Stimulated activated CD4-positive, alpha-beta T cell treated with anti-CD3 and anti-CD28 coated beads, TNF-alpha, amount 100 ng/mL, for 1 hour (primary cell): ENCODE data around the gene HPD.
"Not testable (repeated sequence)": the region's sequence is repeated elsewhere in the genome, so short reads cannot be mapped to it uniquely, and the experiment has no call there.

Experiments used
- DNase-seq, 3 donors: peaks; one replicate each; pipeline ENCODE4 v3.0.0-alpha.2; 2020; ENCODE audit warnings: low read depth in 3 of 3, low spot score in 1 of 3

Gene HPD

DNA sequence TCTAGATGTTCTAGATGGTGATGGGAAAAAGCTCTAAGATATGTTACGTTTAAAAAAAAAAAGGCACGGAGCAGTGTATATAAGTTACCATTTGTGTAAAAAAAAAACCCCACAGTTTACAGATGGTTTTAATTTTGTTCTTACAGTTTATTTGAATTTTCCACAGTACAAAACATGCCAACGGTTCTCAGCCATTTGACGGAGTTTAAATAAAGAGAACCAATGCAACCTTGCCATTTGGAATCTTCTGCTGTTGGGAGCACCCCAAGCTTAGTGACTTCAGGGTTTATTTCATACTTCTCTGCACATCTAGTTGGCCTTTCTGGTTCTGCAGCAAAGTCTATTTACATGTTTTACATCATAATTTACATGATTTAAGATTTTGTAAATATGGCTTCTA is 7.7 kb upstream of the HPD start:
- no peak for DNase-seq

DNA sequence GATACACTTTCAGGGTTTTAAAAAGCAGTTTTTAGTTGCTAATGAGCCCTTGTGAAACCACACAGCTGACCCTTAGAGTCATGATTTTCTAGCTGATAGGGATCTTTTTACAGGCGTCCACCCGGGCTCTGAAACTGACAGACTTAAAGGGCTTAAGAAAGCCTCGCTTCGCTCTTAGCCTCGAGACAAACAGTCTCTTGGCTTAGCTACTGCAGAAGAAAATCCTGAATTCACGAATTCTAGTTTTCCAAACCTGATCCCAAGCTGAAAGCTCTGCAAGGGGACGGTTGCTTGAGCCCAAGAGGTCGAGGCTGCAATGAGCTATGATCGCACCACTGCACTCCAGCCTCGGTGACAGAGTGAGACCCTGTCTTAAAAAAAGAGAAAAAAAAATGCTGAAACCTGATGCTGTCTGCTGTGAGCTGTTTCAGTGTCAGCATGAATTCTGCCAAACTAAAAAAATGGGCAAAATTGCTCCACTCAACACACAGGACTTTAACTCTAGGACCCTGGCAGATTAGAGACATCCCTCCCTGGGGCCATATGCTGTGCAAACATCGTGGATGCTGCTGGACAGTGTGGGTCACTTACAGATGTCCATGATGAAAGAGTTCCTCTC is 3.1 kb upstream of the HPD start:
- no peak for DNase-seq

DNA sequence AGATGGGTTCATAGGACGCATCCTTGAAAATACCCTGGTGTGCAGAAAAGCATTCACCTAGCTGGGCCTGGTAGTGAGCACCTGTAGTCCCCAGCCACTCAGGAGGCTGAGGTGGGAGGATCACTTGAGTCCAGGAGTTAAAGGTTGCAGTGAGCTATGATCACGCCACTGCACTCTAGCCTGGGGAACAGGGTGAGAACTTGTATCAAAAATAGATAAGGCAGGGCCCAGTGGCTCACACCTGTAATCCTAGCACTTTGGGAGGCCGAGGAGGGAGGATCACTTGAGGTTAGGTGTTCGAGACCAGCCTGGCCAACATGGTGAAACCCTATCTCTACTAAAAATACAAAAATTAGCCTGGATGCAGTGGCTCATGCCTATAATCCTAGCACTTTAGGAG is 2.0 kb upstream of the HPD start:
- DNase-seq: not testable (repeated sequence)

DNA sequence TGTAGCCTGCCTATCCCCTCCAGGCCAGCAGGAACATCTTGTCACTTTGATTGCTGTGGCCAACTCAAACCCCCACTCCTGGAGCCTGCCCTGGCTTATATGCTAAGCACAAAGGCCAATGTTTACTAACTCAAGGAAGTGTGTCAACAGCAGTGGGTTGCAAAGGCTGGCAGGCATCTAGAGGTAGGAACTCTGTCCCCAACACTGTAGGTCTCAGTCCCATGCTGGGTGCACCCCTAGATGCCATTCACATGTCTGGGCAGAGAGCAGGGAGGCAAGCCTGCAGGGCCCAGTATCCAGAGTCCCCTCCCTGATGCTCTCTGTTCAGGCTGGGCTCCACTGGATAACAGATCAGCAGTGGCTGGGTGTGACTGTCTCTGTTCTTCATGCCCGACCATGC is 1.6 kb upstream of the HPD start:
- DNase-seq: no peak

DNA sequence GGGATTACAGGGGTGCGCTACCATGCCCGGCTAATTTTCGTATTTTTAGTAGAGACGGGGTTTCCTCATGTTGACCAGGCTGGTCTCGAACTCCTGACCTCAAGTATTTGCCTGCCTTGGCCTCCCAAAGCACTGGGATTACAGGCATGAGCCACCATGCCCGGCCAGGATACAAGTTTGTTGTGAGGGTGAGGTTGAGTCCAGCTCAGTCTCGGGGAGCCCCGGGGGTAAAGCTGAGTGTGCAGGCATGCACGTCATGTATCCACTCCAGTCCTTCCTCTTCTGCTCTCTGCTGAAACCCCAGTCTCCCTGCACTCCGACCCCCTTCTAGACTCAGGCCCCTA is 369 bp downstream of the HPD start:
- DNase-seq: no peak

DNA sequence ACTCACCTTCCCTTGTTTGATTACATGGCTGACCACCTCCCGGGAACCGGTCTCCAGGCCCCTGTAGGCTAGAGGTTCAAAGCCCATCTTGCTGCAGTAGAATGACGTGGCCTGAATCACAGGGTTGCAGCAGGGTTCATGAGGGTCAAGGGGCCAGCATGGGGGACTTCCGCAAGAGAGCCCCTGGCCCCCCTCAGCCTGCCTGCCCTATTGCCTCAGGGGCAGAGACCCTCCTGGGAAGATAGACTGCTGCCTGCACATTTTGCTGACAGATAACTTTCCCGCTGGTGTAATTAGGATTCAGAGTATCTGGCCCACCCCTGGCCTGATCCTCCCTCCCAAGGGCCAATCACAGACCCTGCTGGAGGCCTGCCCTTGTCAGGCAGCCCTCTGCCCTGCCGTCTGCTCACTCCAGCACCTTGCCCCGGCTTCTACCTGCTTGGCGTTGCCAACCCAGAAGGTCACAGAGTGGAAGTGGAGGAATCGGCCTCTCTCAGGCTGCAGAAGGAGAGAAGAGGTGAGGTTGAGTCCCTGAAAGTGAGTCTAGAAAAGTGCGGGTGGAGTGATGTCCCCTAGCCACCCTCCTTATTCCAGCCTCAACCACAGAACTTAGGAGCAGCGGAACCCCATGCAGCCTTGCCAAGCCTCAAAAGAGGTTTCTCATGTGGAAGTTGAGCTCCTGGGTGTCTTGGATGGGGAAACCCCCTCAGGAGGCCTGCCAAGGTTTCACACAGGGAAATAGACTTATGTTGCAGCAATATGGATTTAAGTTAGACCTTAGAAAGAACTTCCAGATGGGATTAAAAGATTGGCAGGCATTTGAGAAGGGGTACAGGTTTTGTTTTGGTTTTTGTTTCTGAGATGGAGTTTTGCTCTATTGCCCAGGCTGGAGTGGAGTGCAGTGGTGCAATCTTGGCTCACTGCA is 1.1 kb downstream of the HPD start:
- no peak for DNase-seq

DNA sequence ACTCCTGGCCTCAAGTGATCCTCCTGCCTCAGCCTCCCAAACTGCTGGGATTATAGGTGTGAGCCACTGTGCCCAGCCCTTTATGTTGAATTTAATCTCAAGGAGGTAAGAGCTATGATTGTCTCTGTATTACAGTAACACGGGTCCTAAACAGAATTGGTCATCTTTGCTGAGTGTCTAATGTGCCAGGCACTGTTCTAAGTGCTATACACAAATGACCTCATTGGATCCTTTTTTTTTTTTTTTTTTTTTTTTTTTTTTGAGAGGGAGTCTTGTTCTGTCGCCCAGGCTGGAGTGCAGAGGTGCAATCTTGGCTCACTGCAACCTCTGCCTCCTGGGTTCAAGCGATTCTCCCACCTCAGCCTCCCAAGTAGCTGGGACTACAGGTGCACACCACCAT is 6.3 kb downstream of the HPD start:
- DNase-seq: not testable (repeated sequence)

DNA sequence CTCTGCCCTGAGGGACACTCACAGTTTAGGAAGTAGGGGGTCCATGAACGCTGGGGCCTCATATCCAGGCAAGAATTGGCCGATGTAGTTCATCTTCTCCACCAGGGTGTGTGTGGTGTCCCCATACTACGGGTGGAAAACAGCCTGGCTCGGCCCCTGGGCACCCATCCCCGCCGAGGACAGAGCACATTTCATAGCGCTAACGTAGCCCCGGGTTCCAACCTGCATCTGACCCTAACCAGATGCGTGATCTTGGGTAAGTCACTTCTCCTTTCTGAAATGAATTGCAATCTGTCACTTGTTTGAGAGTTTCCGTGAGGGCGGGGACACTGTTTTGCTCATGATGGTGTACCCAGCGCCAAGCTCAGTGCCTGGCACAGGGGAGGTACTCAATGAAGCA is 9.0 kb downstream of the HPD start:
- no peak for DNase-seq

DNA sequence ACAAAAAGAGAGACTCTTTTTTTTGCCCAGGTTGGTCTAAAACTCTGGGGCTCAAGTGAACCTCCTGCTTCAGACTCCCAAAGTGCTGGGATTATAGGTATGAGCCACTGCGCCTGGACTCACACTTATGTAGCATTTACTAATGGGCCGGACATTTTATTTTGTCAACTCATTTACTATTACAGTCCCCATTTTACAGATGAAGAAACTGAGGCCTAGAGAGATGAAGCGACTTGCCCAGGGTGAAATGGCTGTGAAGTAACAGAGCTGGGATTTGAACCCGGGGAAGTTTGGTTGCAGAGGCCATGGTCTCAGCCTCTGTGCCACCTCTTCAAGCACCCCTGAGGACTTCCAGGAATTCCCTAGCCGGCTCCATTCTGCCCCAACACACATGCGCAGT is 9.4 kb downstream of the HPD start:
- DNase-seq: no peak

DNA sequence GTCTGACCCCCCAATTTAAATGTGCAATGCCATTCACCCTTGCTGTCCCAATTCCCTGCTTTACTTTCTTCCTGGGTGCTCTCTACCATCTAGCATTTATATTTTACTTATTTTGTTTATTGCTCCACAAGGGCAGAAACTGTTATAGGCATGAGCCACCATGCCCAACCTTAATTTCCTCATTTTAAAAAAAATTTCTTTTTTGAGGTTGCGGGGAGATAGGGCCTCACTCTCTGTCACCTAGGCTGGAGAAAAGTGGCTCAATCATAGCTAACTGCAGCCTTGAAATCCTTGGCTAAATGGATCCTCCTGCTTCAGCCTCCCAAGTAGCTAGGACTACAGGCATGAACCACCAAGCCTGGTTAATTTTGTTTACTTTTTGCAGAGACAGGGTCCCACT is 13.0 kb downstream of the HPD start:
- DNase-seq: no peak

DNA sequence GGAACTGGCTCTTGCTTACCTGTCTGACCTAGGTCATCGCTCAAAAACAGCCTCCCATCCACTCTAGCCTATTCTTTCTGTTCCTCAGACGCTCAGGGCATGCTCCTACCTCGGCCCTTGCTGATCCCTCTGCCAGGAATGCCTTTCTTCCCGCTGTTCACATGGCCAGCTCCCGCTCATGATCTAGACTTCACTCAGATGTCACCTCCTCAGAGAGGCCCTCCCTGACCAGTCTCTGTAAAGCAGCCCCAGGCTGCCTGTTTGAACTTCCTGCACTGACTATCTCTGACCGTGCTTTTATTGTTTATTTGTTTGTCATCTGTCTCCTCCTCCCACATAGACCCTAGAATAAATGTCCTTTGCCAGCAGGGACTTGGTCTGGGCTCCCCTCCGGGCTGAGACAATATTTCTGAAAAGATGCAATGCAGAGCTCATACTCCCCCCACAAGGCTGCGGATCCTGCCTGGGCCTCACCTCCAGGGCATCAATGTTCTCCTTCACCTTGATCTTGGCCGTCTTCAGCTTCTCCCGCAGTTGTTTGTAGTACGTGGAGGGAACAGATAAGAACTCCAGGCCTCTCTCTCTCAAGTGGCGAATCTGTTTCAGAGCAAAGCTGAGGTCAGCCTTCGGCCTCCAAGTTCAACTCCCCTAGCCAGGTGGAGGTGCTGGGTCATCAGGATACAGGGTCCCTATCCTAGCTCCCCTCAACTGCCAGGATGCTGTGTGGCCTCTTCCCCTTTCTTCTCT is 15.2 kb downstream of the HPD start:
- no peak for DNase-seq

DNA sequence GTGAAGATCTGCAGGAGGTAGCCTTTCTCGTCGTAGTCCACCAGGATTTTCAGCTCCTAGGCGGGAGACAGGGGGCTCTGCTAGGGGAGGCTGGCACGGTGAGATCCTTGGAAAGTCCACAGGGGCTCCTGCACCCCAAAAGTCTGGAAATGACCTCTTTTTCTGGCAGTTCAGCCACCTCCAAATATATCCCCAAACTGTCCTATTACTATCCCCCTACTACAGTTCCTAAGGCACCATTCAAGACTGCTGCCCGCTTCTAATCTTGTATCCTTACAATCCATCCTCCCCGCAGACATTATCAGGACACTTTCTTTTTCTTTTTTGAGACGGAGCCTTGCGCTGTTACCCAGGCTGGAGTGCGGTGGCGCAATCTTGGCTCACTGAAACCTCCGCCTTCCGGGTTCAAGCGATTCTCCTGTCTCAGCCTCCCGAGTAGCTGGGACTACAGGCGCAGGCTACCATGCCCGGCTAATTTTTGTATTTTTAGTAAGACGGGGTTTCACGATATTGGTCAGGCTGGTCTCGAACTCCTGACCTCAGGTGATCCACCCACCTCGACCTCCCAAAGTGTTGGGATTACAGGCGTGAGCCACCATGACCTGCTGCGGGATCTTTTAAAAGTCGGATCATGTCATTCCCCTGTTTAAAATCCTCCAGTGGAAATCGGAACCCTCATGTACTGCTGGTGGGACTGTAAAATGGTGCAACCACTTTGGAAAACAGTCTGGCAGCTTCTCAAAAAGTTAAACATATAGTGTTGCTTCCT is 18.5 kb downstream of the HPD start:
- no peak for DNase-seq

DNA sequence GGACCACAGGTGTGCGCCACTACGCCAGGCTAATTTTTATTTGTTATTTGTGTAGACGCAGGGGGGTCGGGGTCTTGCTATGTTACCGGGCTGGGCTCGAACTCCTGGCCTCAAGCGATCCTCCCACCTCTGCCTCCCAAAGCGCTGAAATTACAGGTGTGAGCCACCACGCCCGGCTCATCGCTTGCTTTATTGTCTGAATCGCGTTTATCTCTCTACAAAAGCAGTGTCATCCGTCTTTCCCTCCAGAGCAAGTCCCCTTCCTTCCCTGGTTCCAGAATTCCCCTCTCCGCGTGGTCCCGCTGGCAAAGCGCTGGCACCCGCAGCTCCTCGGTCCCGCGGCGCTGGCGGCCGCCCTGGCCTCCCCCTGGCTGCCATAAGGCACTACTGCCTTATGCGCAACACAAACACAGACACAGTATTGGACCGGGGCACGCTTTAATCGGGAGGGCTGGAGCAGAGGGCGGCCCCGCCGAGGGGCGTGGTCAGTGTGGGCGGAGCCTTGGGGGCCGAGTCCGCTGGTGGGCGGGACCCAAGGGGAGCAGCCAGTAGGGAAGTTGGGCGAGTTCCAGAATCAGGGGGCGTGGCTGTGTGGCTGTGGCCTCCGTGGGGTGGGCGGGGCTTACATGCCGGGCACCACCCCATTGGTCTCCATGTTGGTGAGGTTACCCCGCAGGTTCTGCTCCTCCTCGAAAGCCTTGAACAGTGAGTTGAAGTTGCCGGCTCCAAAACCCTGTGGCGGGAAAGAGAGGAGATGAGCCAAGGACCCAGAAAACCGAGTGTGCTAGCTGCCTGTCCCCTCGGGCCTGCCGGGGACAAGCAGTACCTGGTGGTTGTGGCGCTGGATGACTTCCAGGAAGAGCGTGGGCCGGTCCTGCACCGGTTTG is 19.3 kb downstream of the HPD start:
- peak; percentile 99 to 100 (median 100) for DNase-seq

DNA sequence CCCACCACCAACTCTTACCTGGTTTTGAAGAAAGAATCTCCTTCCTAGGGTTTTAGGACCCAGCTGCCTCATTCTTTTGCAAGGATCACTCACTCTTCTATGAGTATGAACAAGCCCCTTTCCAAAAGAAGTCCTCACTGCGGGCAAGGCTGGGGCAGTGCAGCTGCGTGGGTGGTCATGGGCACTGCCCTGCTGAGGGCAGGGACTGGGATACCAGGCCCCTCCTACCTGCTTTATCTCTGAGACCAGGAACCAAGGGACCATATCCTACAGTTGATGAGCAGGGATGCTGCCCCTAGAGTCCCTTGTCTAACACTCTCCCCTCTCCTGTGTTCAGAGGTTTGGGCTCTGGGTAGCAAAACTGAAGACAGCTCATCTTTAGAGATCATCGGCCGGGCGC is 20.5 kb downstream of the HPD start:
- DNase-seq: no peak

DNA sequence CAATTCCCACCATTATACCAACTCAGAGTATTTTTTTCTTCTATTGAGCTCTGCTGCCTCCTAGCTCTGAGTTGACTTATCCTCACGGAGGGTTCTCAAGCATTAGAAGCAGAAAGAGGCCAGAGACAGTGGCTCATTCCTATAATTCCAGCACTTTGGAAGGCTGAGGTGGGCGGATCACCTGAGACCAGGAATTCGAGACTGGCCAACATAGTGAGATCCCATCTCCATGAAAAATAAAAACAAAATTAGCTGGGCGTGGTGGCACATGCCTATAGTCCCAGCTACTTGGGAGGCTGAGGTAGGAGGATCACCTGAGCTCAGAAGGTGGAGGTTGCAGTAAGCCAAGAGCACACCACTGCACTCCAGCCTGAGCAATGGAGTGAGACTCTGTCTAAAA is 21.0 kb downstream of the HPD start:
- no peak for DNase-seq

DNA sequence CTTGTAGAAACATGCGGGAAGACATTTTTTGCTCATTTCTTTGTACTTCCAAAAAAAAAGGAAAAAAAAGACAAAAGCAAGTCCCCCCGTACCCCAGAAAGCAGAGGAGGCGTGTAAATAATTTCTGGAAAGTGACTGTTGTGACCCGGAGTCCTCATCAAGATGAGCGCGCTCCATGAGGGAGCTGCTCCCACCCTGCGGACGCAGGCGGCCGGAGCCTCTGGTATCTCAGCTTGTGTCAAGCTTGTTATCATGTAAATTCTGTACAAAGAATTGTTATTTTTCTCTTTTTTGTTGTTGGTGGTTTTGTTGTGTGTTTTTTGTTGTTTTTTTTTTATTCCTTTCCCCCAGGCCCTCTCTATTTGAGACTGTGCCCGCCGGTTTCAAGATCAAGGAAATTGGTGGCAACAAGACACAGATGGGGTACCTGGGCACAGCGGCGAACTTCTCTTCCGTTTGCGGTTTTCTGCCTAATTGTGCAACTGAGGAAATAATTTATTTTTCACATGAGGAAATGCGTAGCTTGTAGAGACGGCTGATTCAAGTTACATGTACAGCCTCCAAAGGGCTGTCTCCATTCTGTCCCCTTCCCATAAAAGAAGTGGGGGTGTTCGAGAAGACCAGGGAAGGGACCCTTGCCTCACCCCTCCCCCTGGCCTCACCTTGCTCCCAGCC is 27.0 kb downstream of the HPD start:
- no peak for DNase-seq

DNA sequence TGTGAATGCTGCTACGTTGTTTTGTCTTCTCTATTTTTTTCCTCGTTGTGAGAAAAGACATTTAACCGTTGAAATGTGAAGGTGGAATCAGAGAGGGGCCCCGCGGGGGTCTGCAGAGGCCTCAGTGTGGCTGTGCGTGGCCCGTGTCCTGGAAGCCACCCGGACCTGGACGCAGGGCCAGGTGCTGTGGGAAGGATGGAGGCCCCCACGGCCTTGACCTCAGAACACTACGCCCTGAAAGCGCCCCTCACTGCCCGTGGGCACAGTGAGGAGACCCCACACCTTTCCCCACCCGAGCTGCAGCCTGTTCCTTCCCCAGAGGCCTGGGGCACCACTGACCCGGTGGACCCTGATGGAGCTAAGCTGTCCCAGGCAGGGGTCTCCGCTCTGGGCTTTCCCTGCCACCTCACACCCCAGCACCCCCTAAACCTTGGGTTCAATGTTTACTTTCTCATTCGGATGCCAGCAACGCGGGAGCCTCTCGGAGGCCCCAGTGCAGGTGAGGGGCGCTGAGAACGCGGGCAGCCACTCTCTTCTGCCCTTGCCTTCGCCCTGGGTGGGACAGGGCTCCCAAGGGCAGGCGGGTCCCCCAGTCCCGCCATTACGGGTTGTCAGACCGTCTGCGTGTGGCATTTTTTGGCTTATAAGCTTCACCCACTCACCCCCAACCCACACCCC is 27.9 kb downstream of the HPD start:
- no peak for DNase-seq

DNA sequence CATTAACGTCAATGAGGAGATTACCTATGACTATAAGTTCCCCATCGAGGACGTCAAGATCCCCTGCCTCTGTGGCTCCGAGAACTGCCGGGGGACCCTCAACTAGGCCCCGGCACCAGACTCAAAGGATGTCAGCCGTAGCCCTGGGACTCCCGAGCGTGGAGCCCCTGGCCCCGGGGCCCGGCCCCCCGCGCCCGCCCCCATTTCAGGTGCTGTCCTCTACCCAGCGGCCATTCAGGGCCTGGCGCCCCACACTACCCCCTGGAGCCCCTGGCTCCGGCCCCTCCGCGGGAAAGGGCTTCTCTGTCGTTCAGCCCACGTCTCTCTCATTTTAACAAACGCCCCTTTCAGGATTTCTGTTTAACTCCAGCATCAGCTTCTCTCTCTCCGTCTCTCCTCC is 28.5 kb downstream of the HPD start:
- DNase-seq: no peak

DNA sequence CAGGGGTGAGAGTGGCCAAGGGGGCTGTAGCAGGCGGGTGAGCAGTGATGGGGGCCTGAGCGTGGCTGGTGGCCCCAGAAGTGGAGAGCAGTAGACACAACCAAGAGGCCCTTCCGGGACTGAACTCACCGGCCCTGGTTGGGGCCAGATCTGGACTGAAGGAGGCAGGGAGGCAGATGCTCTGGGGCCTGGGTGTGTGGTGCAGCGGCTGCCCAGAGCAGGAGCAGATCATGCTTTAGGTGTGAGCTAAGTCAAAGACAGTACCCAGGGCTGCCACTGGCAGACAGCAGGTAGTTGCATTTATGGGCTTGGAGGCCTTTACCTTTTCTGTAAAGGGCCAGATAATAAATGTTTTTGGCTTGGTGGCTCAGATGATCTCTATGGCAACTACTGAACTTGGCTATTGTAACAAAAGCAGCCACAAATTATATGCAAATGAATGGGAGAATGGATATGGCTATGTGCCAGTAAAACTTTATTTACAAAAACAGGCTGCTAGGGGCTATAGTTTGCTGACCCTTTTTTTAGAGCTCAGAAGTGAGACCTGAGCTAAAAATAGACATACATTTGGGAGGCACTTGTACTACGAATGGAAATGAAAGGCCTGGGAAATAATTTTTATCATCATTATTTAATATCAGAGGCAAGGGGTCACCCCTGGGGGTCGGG is 29.3 kb downstream of the HPD start:
- DNase-seq: no peak
